ENCODE data around the gene TIGD7.

TIGD7 gene

GRCh38 chr16:3266873-3267537 is 38.2 kb downstream of the TIGD7 start:
- no peaks in the 10 kb centered on the region for H3K27me3 ChIP-seq (ENCODE audit: insufficient read depth, poor library complexity, severe bottlenecking)
- no peaks in the 10 kb centered on the region for H3K4me1 ChIP-seq (ENCODE audit: insufficient read depth, poor library complexity, severe bottlenecking)
- TF ChIP-seq, protein P1, sequence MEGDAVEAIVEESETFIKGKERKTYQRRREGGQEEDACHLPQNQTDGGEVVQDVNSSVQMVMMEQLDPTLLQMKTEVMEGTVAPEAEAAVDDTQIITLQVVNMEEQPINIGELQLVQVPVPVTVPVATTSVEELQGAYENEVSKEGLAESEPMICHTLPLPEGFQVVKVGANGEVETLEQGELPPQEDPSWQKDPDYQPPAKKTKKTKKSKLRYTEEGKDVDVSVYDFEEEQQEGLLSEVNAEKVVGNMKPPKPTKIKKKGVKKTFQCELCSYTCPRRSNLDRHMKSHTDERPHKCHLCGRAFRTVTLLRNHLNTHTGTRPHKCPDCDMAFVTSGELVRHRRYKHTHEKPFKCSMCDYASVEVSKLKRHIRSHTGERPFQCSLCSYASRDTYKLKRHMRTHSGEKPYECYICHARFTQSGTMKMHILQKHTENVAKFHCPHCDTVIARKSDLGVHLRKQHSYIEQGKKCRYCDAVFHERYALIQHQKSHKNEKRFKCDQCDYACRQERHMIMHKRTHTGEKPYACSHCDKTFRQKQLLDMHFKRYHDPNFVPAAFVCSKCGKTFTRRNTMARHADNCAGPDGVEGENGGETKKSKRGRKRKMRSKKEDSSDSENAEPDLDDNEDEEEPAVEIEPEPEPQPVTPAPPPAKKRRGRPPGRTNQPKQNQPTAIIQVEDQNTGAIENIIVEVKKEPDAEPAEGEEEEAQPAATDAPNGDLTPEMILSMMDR (IDR thresholded peaks at IDR 0.05; ENCODE audit: poor library complexity, severe bottlenecking), result peak; percentile 65
- H3K36me3 ChIP-seq (ENCODE audit: low read depth), result no peaks in the 10 kb centered on the region
- no peak overlapping the region for H3K27ac ChIP-seq (ENCODE audit: poor library complexity, severe bottlenecking)
- DNase-seq (ENCODE audit: low spot score) (no peak), ATAC-seq (ENCODE audit: low read depth) (no peak)
- no peaks in the 10 kb centered on the region for H3K9me3 ChIP-seq (ENCODE audit: severe bottlenecking)
- H3K4me3 ChIP-seq (ENCODE audit: severe bottlenecking), result no peak overlapping the region

DNA sequence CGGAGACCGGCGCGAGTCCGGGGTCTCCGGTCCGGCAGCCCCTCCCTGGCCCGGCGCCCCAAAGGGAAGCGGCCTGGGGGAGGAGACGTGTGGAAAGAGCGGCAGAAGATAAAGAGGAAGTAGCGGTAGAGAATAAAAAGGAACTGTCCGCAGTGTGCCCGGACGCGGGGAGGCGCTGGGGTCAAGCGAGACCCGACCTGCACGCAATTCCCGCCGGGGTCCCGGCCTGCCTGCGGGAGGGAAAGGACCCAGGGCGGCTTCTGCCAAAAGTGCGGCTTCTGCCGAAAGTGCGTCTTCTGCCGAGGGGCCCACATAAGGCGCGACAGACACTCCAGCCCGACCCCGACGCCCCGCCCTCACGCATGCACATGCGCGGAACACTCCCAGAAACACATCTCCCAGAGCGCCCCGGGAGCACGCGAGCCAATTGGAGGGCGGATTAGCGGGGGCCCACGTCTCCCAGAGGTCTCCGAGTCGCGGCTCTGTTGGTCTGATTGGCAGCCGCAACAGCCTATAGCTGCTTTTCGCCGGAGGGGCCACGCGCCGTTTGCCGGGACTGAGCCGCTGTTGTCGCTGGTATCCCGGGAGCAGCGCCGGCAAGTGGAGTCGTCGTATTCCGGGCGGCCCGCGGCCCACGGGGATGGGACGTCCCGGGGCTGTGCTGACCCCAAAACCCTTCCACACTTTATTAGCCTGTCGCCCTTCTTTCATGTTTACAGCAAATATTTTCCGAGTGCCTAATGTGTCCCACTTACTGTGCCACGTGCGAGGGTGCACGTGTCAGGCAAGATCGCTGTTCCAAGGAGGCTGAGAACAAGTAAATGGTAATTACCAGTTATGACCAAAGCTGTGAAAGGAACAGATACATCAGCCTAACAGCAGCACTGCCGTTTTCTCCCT is 40.8 kb downstream of the TIGD7 start:
- H3K27me3 ChIP-seq (ENCODE audit: insufficient read depth, poor library complexity, severe bottlenecking), result no peaks in the 10 kb centered on the region
- ATAC-seq (ENCODE audit: low read depth) (peak; percentile 95), DNase-seq (ENCODE audit: low spot score) (peak; percentile 99)
- H3K4me3 ChIP-seq (ENCODE audit: severe bottlenecking), result peak overlapping the region; percentile 69
- TF ChIP-seq, protein P1 (IDR thresholded peaks at IDR 0.05; ENCODE audit: poor library complexity, severe bottlenecking), result no peak
- H3K4me1 ChIP-seq (ENCODE audit: insufficient read depth, poor library complexity, severe bottlenecking), result no peaks in the 10 kb centered on the region
- peak overlapping the region; percentile 90 for H3K27ac ChIP-seq (ENCODE audit: poor library complexity, severe bottlenecking)
- H3K36me3 ChIP-seq (ENCODE audit: low read depth), result no peaks in the 10 kb centered on the region
- no peaks in the 10 kb centered on the region for H3K9me3 ChIP-seq (ENCODE audit: severe bottlenecking)

GRCh38 chr16:3262517-3262916 is 42.7 kb downstream of the TIGD7 start:
- no peak for ATAC-seq (ENCODE audit: low read depth)
- no peak overlapping the region for H3K27ac ChIP-seq (ENCODE audit: poor library complexity, severe bottlenecking)
- TF ChIP-seq, protein P1 (IDR thresholded peaks at IDR 0.05; ENCODE audit: poor library complexity, severe bottlenecking), result no peak

GRCh38 chr16:3259836-3260235 is 45.4 kb downstream of the TIGD7 start:
- DNase-seq (ENCODE audit: low spot score) (no peak), ATAC-seq (ENCODE audit: low read depth) (no peak)
- H3K27ac ChIP-seq (ENCODE audit: poor library complexity, severe bottlenecking), result no peak overlapping the region
- H3K4me3 ChIP-seq (ENCODE audit: severe bottlenecking), result no peak overlapping the region
- H3K27me3 ChIP-seq (ENCODE audit: insufficient read depth, poor library complexity, severe bottlenecking), result no peaks in the 10 kb centered on the region
- no peaks in the 10 kb centered on the region for H3K36me3 ChIP-seq (ENCODE audit: low read depth)
- no peaks in the 10 kb centered on the region for H3K9me3 ChIP-seq (ENCODE audit: severe bottlenecking)
- peaks cover 3% of the 10 kb centered on the region for H3K4me1 ChIP-seq (ENCODE audit: insufficient read depth, poor library complexity, severe bottlenecking)
- TF ChIP-seq, protein P1 (IDR thresholded peaks at IDR 0.05; ENCODE audit: poor library complexity, severe bottlenecking), result no peak

More at GRCh38 chr16:3262517-3262916, 42.7 kb downstream of the TIGD7 start:
- Histone ChIP-seq H3K4me3 (ENCODE audit: severe bottlenecking) (no peak overlapping the region), H3K27me3 (ENCODE audit: insufficient read depth, poor library complexity, severe bottlenecking) (no peaks in the 10 kb centered on the region), H3K9me3 (ENCODE audit: severe bottlenecking) (no peaks in the 10 kb centered on the region), H3K36me3 (ENCODE audit: low read depth) (no peaks in the 10 kb centered on the region), H3K4me1 (ENCODE audit: insufficient read depth, poor library complexity, severe bottlenecking) (no peaks in the 10 kb centered on the region)
- DNase-seq (ENCODE audit: low spot score), result no peak

All from RWPE2 (cell line).